HG02981 (cell line): ENCODE measurements around the gene ADAMTSL5.
"Not testable (repeated sequence)": the region's sequence is repeated elsewhere in the genome, so short reads cannot be mapped to it uniquely, and the experiment has no call there.

Experiments used
- ATAC-seq: cut with Tn5 transposase; IDR thresholded peaks from one replicate; pipeline ENCODE4 v1.9.1; 2021; ENCODE audit warnings: mild to moderate bottlenecking, moderate library complexity; ENCODE audit not compliant: unreplicated experiment

ADAMTSL5 gene

GRCh38 chr19:1512671-1513498, at the start of gene ADAMTSL5:
ADAMTSL5 (minus strand) TSS chr19:1513019; CDS start chr19:1510943, 2,076 bp downstream.
- no peak for ATAC-seq

GRCh38 chr19:1561236-1561842, 48.5 kb upstream of the ADAMTSL5 start:
- ATAC-seq, result no peak

GRCh38 chr19:1560286-1560882, 47.6 kb upstream of the ADAMTSL5 start:
- ATAC-seq, result no peak

GRCh38 chr19:1558552-1558951, 45.7 kb upstream of the ADAMTSL5 start:
- no peak for ATAC-seq

- ATAC-seq, result no peak
These were observed 43.7 kb upstream of the ADAMTSL5 start for GRCh38 chr19:1556390-1557070.

GRCh38 chr19:1555487-1556389, 42.9 kb upstream of the ADAMTSL5 start:
- ATAC-seq, result no peak

GRCh38 chr19:1554968-1555367, 42.1 kb upstream of the ADAMTSL5 start:
- no peak for ATAC-seq

- no peak for ATAC-seq
These were observed 40.6 kb upstream of the ADAMTSL5 start for GRCh38 chr19:1553415-1553814.

GRCh38 chr19:1551068-1552040, 38.5 kb upstream of the ADAMTSL5 start:
- ATAC-seq, result no peak

GRCh38 chr19:1549332-1549945, 36.6 kb upstream of the ADAMTSL5 start:
- ATAC-seq, result no peak

- no peak for ATAC-seq
These were observed 27.6 kb upstream of the ADAMTSL5 start for GRCh38 chr19:1540365-1540925.

GRCh38 chr19:1539749-1540148, 26.9 kb upstream of the ADAMTSL5 start:
- not testable (repeated sequence) for ATAC-seq

GRCh38 chr19:1538978-1539377, 26.2 kb upstream of the ADAMTSL5 start:
- ATAC-seq, result no peak

- ATAC-seq, result not testable (repeated sequence)
These were observed 22.9 kb upstream of the ADAMTSL5 start for GRCh38 chr19:1535699-1536098.

GRCh38 chr19:1534972-1535371, 22.2 kb upstream of the ADAMTSL5 start:
- ATAC-seq, result no peak

GRCh38 chr19:1533510-1534150, 20.8 kb upstream of the ADAMTSL5 start:
- no peak for ATAC-seq

GRCh38 chr19:1532003-1532402, 19.2 kb upstream of the ADAMTSL5 start:
- ATAC-seq, result no peak

GRCh38 chr19:1531587-1531986, 18.8 kb upstream of the ADAMTSL5 start:
- ATAC-seq, result no peak
